Activated effector memory CD4-positive, alpha-beta T cell treated with anti-CD3 and anti-CD28 coated beads, Interleukin-2, amount 50 U/mL, for 16 hours (primary cell): ENCODE results near the gene MYOZ1.

Experiments used
- DNase-seq: peaks from one replicate; pipeline ENCODE4 v3.0.0-alpha.2; 2020

The MYOZ1 gene

DNA sequence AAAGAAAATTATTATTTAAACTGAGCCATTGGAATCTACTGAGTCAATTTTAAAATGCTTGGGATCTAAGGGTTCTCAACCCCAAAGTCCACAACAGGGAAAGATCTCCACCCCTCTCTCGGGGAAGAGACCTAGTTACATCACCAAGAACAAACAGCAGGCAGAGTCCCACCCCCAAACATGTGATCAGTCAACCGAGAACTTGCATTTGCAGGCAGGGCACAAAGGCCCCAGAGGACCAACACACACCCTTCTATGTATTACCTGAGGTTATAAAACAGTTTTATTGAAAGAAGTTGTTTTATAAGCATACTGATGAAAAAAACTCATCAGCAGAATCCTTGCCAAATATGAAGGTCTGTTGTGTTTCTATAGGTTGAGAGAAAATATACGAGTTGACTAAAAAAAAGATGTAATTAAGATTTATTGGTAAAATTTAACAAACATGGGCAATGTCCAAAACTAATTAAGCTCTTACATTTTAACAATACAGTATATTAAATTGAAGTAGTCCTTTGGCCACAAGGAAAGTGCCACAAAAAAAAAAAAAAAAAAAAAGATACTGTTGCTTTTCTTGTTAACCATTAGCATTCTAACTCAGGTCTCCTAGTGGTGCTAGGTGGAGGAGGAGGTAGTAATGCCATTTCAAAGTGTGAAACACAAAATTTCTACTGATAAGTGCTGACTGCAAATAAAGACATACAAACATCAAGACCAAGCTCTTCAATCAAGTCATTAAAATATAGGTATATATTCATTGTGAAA lies 49.2 kb downstream of the MYOZ1 start:
- DNase-seq, result no peak

DNA sequence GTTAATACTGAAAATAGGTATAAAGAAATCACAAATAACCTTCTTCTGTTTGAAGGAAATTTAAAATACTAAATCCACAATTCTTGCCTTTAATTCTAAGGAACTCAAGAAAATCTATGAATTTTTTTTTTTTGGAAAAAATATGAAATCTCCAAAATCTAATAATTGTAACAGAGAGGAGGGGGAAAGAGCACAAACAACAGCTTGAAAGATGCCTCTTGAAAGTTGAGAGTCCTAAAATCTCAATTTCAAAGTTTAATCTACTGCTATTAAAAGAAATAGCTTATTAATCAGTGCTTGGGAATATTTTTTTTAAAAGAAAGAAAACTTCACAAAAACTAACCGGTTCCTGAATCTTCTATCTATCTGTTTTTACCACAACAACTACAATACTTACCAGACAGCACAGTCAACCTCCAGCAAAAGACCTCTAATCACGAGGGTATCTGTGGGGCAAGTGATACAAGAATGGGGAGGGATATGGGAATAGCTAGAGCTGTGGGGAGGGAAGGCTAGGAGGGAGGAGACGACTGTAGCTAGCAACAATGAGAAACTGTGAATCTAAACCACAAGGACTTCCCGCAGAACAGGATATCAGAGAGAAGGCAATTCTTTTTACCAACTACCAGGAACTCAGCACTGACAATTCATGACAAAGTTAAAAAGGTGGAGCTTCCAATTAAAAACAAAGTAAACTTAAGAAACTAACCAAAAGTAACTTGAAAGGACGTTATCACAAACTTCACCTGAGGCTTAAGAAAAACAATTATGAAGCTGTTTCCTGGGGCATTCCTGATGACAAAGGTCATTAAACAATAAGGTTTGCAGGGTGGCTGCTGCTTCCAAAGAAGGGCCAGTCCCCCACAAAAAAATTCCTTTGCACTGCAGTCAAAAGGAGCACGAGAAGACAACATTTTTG lies 50.1 kb downstream of the MYOZ1 start, which contains the start of gene USP54:
USP54 (minus strand) TSS at position 462 of the 919 bp plus-strand sequence. CDS start 15,684 bp downstream, outside the sequence.
- no peak for DNase-seq

DNA sequence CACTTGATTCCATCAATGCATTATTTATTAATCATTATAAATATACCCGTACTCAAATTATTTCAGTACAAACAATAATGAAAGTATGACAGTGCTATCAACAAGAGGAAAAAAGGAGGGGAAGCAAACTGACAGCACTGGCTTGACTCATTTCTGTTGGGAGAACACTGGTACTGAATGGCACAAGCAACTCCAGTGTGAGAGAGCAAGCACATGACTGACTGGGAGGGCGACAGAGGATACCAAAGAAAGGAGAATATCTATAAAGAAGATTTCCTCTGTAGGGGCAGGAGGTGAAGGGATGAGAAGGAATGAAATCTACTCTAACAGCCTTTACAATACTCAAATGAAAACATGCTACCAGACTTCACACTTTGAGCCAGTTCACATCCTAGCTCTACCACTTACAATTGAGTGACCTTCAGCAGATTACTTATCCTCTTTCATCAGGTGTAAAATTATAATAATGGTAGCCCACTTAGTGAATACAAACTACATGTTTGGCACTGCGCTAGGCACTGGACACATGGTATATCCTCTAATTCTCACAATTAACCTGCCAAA lies 51.6 kb downstream of the MYOZ1 start:
- no peak for DNase-seq

DNA sequence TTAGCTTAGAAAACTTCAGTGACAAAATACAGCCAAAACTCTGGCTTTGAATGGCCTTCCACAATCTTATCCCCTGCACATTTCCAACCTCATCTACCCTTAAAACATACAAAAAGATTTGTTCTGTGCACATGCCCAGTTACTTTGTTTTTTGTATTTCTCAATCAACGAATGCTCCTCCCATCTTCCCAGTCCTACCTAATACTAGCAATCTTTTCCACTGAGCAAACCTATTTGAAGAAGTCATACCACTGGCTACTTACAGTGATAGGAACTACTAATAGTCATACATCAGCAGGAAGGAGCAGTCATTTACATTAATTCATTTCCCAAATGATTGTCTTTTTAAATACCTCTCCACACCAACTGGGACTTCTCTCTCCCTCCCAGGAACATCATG lies 52.6 kb downstream of the MYOZ1 start:
- no peak for DNase-seq

DNA sequence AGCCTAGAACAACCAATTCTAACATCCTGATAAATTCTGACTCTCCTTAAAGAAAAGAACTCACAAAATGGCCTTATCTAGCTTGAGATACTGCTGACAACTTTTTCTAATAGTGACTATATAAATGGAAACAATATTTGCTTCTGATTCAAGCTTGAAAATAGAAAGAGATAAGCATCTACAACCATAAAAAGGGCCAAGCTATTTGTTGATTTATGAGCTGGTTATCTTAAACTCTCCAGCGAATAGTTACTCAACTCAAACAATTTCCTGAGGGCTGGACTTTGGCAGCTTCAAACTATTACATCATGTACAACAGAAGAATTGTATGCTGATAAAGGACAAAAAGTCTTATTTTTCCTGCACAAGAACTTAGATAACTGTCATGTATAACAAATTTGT lies 54.7 kb downstream of the MYOZ1 start:
- no peak for DNase-seq

DNA sequence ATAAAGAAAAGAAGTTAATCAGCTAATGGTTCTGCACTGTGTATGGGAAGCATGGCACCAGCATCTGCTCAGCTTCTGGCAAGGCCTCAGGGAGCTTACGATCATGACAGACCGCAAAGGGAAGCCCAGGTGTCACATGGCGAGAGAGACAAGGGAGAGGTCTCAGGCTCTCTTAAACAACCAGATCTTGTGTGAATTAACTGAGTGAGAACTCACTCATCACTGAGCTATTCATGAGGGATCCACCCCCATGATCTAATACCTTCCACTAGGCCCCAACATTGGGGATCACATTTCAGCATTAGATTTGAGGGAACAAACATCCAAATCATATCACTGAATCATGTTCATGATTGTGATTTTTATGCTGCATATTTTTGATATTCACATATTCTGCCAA lies 55.9 kb downstream of the MYOZ1 start:
- DNase-seq, result no peak

DNA sequence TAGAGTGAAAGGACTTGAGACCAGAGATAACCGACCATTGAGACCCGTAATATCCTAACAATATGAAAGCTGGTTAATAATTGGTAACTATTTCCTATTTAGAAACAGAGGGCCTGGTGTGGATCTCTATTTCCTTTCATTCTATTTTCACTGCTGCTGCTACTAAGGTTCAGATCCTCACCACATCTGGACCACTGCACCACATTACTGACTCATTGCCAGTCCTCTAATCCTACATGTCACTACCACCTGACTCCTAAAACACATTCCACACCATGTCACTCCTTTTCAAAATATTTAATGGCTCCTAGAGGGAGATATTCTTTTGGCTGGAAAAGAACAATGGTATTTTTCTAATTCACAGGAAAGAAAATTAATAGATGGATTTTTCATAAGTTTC lies 56.5 kb downstream of the MYOZ1 start:
- no peak for DNase-seq

DNA sequence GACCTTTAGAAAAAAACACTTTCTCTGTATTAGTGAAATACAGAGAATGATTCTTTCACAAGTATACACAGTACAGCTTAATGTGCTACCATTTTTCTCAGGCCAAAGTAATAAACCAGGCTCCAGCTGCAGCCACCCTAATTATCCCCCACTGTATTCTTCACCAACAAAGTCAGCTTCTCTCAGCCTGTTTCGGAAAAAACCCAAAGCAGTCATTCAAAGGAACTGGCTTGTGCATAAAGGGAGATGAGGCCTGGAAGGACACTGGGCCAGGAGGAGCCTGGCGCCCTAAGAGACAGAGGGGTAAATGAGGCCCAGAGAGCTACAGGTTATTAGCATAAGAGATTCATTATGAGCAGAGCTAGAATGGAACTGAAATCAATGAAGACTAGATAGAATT lies 59.4 kb downstream of the MYOZ1 start:
- no peak for DNase-seq
